Measurements from ENCODE around the gene TMOD4.
A peak's percentile ranks its signal among the peaks of the same experiment; 100 is the strongest.

Gene TMOD4

DNA sequence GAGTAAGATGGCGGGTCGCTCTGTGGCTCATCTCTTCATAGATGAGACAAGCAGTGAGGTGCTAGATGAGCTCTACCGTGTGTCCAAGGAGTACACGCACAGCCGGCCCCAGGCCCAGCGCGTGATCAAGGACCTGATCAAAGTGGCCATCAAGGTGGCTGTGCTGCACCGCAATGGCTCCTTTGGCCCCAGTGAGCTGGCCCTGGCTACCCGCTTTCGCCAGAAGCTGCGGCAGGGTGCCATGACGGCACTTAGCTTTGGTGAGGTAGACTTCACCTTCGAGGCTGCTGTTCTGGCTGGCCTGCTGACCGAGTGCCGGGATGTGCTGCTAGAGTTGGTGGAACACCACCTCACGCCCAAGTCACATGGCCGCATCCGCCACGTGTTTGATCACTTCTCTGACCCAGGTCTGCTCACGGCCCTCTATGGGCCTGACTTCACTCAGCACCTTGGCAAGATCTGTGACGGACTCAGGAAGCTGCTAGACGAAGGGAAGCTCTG, 17.0 kb downstream of the TMOD4 start:
- DNase-seq (ENCODE audit: low spot score) (no peak), ATAC-seq (ENCODE audit: low read depth) (no peak)
- TF ChIP-seq, protein P1, sequence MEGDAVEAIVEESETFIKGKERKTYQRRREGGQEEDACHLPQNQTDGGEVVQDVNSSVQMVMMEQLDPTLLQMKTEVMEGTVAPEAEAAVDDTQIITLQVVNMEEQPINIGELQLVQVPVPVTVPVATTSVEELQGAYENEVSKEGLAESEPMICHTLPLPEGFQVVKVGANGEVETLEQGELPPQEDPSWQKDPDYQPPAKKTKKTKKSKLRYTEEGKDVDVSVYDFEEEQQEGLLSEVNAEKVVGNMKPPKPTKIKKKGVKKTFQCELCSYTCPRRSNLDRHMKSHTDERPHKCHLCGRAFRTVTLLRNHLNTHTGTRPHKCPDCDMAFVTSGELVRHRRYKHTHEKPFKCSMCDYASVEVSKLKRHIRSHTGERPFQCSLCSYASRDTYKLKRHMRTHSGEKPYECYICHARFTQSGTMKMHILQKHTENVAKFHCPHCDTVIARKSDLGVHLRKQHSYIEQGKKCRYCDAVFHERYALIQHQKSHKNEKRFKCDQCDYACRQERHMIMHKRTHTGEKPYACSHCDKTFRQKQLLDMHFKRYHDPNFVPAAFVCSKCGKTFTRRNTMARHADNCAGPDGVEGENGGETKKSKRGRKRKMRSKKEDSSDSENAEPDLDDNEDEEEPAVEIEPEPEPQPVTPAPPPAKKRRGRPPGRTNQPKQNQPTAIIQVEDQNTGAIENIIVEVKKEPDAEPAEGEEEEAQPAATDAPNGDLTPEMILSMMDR (IDR thresholded peaks at IDR 0.05; ENCODE audit: poor library complexity, severe bottlenecking), result no peak
- Histone ChIP-seq H3K36me3 (ENCODE audit: low read depth) (peaks cover 12% of the 10 kb centered on the region; the same call in 1 of the 2 replicates), H3K9me3 (ENCODE audit: severe bottlenecking) (no peaks in the 10 kb centered on the region), H3K4me3 (ENCODE audit: severe bottlenecking) (no peak overlapping the region), H3K27me3 (ENCODE audit: insufficient read depth, poor library complexity, severe bottlenecking) (no peaks in the 10 kb centered on the region), H3K4me1 (ENCODE audit: insufficient read depth, poor library complexity, severe bottlenecking) (no peaks in the 10 kb centered on the region), H3K27ac (ENCODE audit: poor library complexity, severe bottlenecking) (no peak overlapping the region)

DNA sequence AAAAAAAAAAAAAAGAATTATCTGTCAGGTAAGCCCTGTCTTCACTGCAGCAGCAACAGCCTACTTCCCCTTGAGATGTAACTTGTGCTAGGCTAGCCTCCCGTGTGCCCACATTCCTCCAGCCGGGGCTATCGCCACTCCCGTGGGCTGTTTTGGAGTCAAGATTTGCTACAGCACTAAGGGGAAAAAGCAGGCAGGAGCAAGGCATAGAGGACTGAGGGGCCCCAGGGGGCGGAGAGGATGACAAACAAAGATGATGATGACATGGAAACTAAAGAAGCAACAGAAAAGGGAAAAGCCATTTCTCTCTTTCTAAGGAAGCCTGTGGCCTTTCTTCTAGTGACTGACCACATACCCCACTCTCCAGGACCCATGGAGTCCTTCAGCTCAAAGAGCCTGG, 17.5 kb downstream of the TMOD4 start:
- H3K4me1 ChIP-seq (ENCODE audit: insufficient read depth, poor library complexity, severe bottlenecking), result no peaks in the 10 kb centered on the region
- no peaks in the 10 kb centered on the region for H3K9me3 ChIP-seq (ENCODE audit: severe bottlenecking)
- TF ChIP-seq, protein P1 (IDR thresholded peaks at IDR 0.05; ENCODE audit: poor library complexity, severe bottlenecking), result no peak
- no peak overlapping the region for H3K4me3 ChIP-seq (ENCODE audit: severe bottlenecking)
- ATAC-seq (ENCODE audit: low read depth) (no peak), DNase-seq (ENCODE audit: low spot score) (no peak)
- H3K36me3 ChIP-seq (ENCODE audit: low read depth), result peaks cover 12% of the 10 kb centered on the region; the same call in 1 of the 2 replicates
- no peaks in the 10 kb centered on the region for H3K27me3 ChIP-seq (ENCODE audit: insufficient read depth, poor library complexity, severe bottlenecking)
- no peak overlapping the region for H3K27ac ChIP-seq (ENCODE audit: poor library complexity, severe bottlenecking)

DNA sequence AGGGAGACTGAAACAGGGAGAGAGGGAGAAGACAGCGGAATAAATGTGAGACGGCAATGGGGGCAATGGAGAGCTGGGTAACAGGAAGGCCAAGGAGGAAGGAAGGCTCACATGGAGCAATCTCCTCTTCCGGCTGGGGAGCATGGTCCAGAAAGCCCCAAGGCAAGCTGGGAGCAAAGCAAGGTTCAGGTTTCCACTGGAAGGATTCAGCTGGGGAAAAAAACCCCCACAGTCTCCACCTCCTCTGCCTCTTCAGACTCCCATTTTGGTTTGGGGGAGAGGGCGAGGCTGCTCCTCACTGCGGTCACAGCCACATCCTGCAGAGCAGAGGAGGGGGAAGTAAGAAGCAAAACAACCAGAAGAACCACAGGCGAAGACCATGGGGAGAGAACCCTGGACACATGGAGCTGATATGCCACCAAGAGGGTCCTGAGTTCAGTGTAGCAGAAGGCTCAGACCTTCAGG, 18.7 kb downstream of the TMOD4 start:
- Histone ChIP-seq H3K9me3 (ENCODE audit: severe bottlenecking) (no peaks in the 10 kb centered on the region), H3K36me3 (ENCODE audit: low read depth) (peaks cover 9% of the 10 kb centered on the region; the same call in 1 of the 2 replicates), H3K4me3 (ENCODE audit: severe bottlenecking) (no peak overlapping the region), H3K27ac (ENCODE audit: poor library complexity, severe bottlenecking) (no peak overlapping the region), H3K27me3 (ENCODE audit: insufficient read depth, poor library complexity, severe bottlenecking) (no peaks in the 10 kb centered on the region), H3K4me1 (ENCODE audit: insufficient read depth, poor library complexity, severe bottlenecking) (no peaks in the 10 kb centered on the region)
- ATAC-seq (ENCODE audit: low read depth), result no peak; the same call in 2 of the 3 replicates
- no peak for DNase-seq (ENCODE audit: low spot score)
- TF ChIP-seq, protein P1 (IDR thresholded peaks at IDR 0.05; ENCODE audit: poor library complexity, severe bottlenecking), result no peak

DNA sequence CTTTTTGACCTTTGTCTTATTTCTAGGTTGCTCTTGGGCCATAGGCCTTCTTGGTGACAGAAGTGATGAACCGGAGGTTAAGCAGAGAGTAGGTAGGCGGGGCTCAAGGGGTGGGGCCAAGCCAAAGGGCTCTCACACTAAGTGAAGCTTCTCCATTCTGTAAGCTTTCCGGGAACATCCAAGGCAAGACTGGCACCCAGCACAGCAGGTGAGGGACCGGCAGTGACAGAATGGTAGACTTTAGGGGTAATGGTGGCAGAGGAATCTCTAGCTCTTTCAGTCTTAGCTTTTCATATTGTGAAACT, 19.3 kb downstream of the TMOD4 start, which contains the start of gene TNFAIP8L2:
Gene TNFAIP8L2, plus strand, starts transcription at position 135 of the 305 bp plus-strand sequence. CDS start 2,049 bp downstream, outside the sequence.
- peak; percentile 45; the same call in 2 of the 3 replicates for ATAC-seq (ENCODE audit: low read depth)
- TF ChIP-seq, protein P1 (IDR thresholded peaks at IDR 0.05; ENCODE audit: poor library complexity, severe bottlenecking), result no peak
- Histone ChIP-seq H3K27ac (ENCODE audit: poor library complexity, severe bottlenecking) (no peak within 1 kb of the TSS), H3K4me1 (ENCODE audit: insufficient read depth, poor library complexity, severe bottlenecking) (no peaks in the 10 kb centered on the region), H3K27me3 (ENCODE audit: insufficient read depth, poor library complexity, severe bottlenecking) (no peaks in the 10 kb centered on the region), H3K4me3 (ENCODE audit: severe bottlenecking) (no peak within 1 kb of the TSS), H3K36me3 (ENCODE audit: low read depth) (0 out of 2 replicates have a peak, but pooled peaks cover 5% of the 10 kb centered on the region), H3K9me3 (ENCODE audit: severe bottlenecking) (no peaks in the 10 kb centered on the region)
- no peak for DNase-seq (ENCODE audit: low spot score)

GRCh38 chr1:151147665-151148064, 28.1 kb downstream of the TMOD4 start:
- H3K36me3 ChIP-seq (ENCODE audit: low read depth), result no peaks in the 10 kb centered on the region
- TF ChIP-seq, protein P1 (IDR thresholded peaks at IDR 0.05; ENCODE audit: poor library complexity, severe bottlenecking), result no peak
- no peak for ATAC-seq (ENCODE audit: low read depth)
- no peaks in the 10 kb centered on the region for H3K27me3 ChIP-seq (ENCODE audit: insufficient read depth, poor library complexity, severe bottlenecking)
- H3K9me3 ChIP-seq (ENCODE audit: severe bottlenecking), result no peaks in the 10 kb centered on the region
- no peak overlapping the region for H3K4me3 ChIP-seq (ENCODE audit: severe bottlenecking)
- no peak overlapping the region for H3K27ac ChIP-seq (ENCODE audit: poor library complexity, severe bottlenecking)
- no peaks in the 10 kb centered on the region for H3K4me1 ChIP-seq (ENCODE audit: insufficient read depth, poor library complexity, severe bottlenecking)
- no peak for DNase-seq (ENCODE audit: low spot score)

Measured in RWPE2 (cell line).